HEK293 (cell line): ENCODE data around the gene CNTN4.

Experiments used
- CTCF ChIA-PET: fragments of 350-600 bp; formaldehyde crosslinking; extraction: SDS; loops from one replicate; lab custom pipeline; 2021; ENCODE audit warnings: antibody characterized with exemption; lab: Yijun Ruan, JAX
- POLR2A ChIA-PET: fragments of 300-600 bp; formaldehyde crosslinking; extraction: SDS; loops from one replicate; lab custom pipeline; 2020; ENCODE audit warnings: antibody characterized with exemption, inconsistent platforms; lab: Yijun Ruan, JAX
- H3K27ac ChIP-seq: fragments of 200-500 bp; sonication (Bioruptor generic); 2 replicates; pipeline ENCODE4 v1.5.1; 2014; ENCODE audit warnings: low read depth, low read length, control low read depth, inconsistent platforms; ENCODE audit errors: extremely low read depth
- H3K36me3 ChIP-seq, 2 experiments: fragments of 200-500 bp in 1 of 2; sonication (Bioruptor generic) in 1 of 2; 1 replicate in 1 of 2; 2 replicates in 1 of 2; pipeline ENCODE4 v1.5.1; 2014 to 2017; ENCODE audit warnings: inconsistent platforms in 2 of 2, low read length in 2 of 2; ENCODE audit not compliant: control insufficient read depth in 2 of 2, insufficient read depth in 1 of 2
- H3K4me1 ChIP-seq: fragments of 200-500 bp; sonication (Bioruptor generic); 2 replicates; pipeline ENCODE4 v1.5.1; 2014; ENCODE audit warnings: mild to moderate bottlenecking, low read length, inconsistent platforms; ENCODE audit not compliant: control insufficient read depth, insufficient read depth
- H3K4me3 ChIP-seq: 2 replicates; pipeline ENCODE4 v1.5.1; 2011; ENCODE audit warnings: low read depth, mild to moderate bottlenecking, control low read depth, low read length, moderate library complexity
- H3K9me3 ChIP-seq: fragments of 200-500 bp; sonication (Bioruptor generic); 2 replicates; pipeline ENCODE4 v1.5.1; 2014; ENCODE audit warnings: low read depth, low read length, inconsistent platforms; ENCODE audit not compliant: control insufficient read depth, insufficient read depth
- HOXD13 ChIP-seq: sonication (generic); formaldehyde crosslinking; IDR thresholded peaks from 2 replicates; pipeline ENCODE4 v1.8.0; 2022; ENCODE audit warnings: missing genetic modification reagents, borderline replicate concordance
- KLF16 ChIP-seq: fragments of 450-650 bp; formaldehyde crosslinking; IDR thresholded peaks from 2 replicates; pipeline ENCODE4 v1.5.1; 2017; ENCODE audit warnings: missing biosample characterization, missing genetic modification characterization
- KLF8 ChIP-seq: fragments of 450-650 bp; formaldehyde crosslinking; IDR thresholded peaks from 2 replicates; pipeline ENCODE4 v1.5.1; 2016; ENCODE audit warnings: missing biosample characterization, missing genetic modification characterization
- KLF9 ChIP-seq: fragments of 450-650 bp; formaldehyde crosslinking; IDR thresholded peaks from 2 replicates; pipeline ENCODE4 v1.5.1; 2016; ENCODE audit warnings: missing biosample characterization, missing genetic modification characterization, low read depth
- PRDM6 ChIP-seq: fragments of 450-650 bp; formaldehyde crosslinking; IDR thresholded peaks from 2 replicates; pipeline ENCODE4 v1.5.1; 2017; ENCODE audit warnings: missing biosample characterization, missing genetic modification characterization
- SP3 ChIP-seq: fragments of 450-650 bp; formaldehyde crosslinking; IDR thresholded peaks from 2 replicates; pipeline ENCODE4 v1.5.1; 2016; ENCODE audit warnings: missing biosample characterization, missing genetic modification characterization
- ZBTB8A ChIP-seq: fragments of 450-650 bp; formaldehyde crosslinking; IDR thresholded peaks from 2 replicates; pipeline ENCODE4 v1.5.1; 2016; ENCODE audit warnings: missing biosample characterization, missing genetic modification characterization
- ZNF174 ChIP-seq: fragments of 450-650 bp; formaldehyde crosslinking; IDR thresholded peaks from 2 replicates; pipeline ENCODE4 v1.5.0; 2017; ENCODE audit warnings: missing biosample characterization, mild to moderate bottlenecking, missing genetic modification characterization
- ZNF18 ChIP-seq: fragments of 450-650 bp; formaldehyde crosslinking; IDR thresholded peaks from 2 replicates; pipeline ENCODE4 v1.5.1; 2016; ENCODE audit warnings: missing biosample characterization, missing genetic modification characterization
- ZNF19 ChIP-seq: fragments of 450-650 bp; formaldehyde crosslinking; IDR thresholded peaks from 2 replicates; pipeline ENCODE4; 2016; ENCODE audit warnings: missing biosample characterization, missing genetic modification characterization, low read depth
- ZNF221 ChIP-seq: fragments of 450-650 bp; formaldehyde crosslinking; IDR thresholded peaks from 2 replicates; pipeline ENCODE4 v1.5.1; 2017; ENCODE audit warnings: missing biosample characterization, missing genetic modification characterization, borderline replicate concordance
- ZNF23 ChIP-seq: fragments of 450-650 bp; formaldehyde crosslinking; IDR thresholded peaks from 2 replicates; pipeline ENCODE4 v1.5.1; 2016; ENCODE audit warnings: missing biosample characterization, missing genetic modification characterization, borderline replicate concordance
- ZNF302 ChIP-seq: fragments of 450-650 bp; formaldehyde crosslinking; IDR thresholded peaks from 2 replicates; pipeline ENCODE4 v1.5.1; 2016; ENCODE audit warnings: missing biosample characterization, missing genetic modification characterization, low read depth
- ZNF394 ChIP-seq: fragments of 450-650 bp; formaldehyde crosslinking; IDR thresholded peaks from 2 replicates; pipeline ENCODE4 v1.5.1; 2016; ENCODE audit warnings: missing biosample characterization, missing genetic modification characterization, mild to moderate bottlenecking, moderate library complexity, borderline replicate concordance
- ZNF426 ChIP-seq: fragments of 450-650 bp; formaldehyde crosslinking; IDR thresholded peaks from 2 replicates; pipeline ENCODE4 v1.5.1; 2017; ENCODE audit warnings: missing biosample characterization, missing genetic modification characterization, mild to moderate bottlenecking, inconsistent platforms, moderate library complexity
- ZNF433 ChIP-seq: fragments of 450-650 bp; formaldehyde crosslinking; IDR thresholded peaks from 2 replicates; pipeline ENCODE4 v1.5.1; 2016; ENCODE audit warnings: missing biosample characterization, missing genetic modification characterization, low read depth
- ZNF654 ChIP-seq: fragments of 450-650 bp; formaldehyde crosslinking; IDR thresholded peaks from 2 replicates; pipeline ENCODE4 v1.5.1; 2016; ENCODE audit warnings: low read depth, missing biosample characterization, missing genetic modification characterization
- ZNF660 ChIP-seq: fragments of 450-650 bp; IDR thresholded peaks from 2 replicates; pipeline ENCODE4 v1.5.1; 2018; ENCODE audit warnings: missing biosample characterization, mild to moderate bottlenecking, missing genetic modification characterization
- ZNF76 ChIP-seq: fragments of 450-650 bp; formaldehyde crosslinking; IDR thresholded peaks from 2 replicates; pipeline ENCODE4; 2016; ENCODE audit warnings: low read depth, missing biosample characterization, missing genetic modification characterization, borderline replicate concordance
- ZNF776 ChIP-seq: fragments of 450-650 bp; formaldehyde crosslinking; IDR thresholded peaks from 2 replicates; pipeline ENCODE4 v1.5.0; 2017; ENCODE audit warnings: missing biosample characterization, missing genetic modification characterization, borderline replicate concordance

Gene CNTN4

GRCh38 chr3:2706144-2706835, 607.6 kb downstream of the CNTN4 start:
- Histone ChIP-seq H3K4me1 (no peaks in the 10 kb centered on the region), H3K4me3 (no peak overlapping the region), H3K27ac (no peak overlapping the region), H3K36me3 (no peaks in the 10 kb centered on the region), H3K9me3 (no peaks in the 10 kb centered on the region)
- TF ChIP-seq ZNF394 (tag by site-specific recombination) = no peak
- TF ChIP-seq HOXD13 = no peak
- ChIA-PET POLR2A (no interaction called here), CTCF (no interaction called here)

GRCh38 chr3:2706836-2707210, 608.2 kb downstream of the CNTN4 start:
- ChIA-PET CTCF (no interaction called here), POLR2A (no interaction called here)

GRCh38 chr3:2711081-2711480, 612.4 kb downstream of the CNTN4 start:
- Histone ChIP-seq H3K4me1 (peaks cover 9% of the 10 kb centered on the region), H3K4me3 (no peak overlapping the region), H3K36me3 (no peaks in the 10 kb centered on the region), H3K27ac (no peak overlapping the region), H3K9me3 (no peaks in the 10 kb centered on the region)
- CTCF ChIA-PET = no interaction called here
- POLR2A ChIA-PET = no interaction called here
- TF ChIP-seq ZNF23 (tag by site-specific recombination) (no peak), SP3 (no peak), ZNF426 (tag by site-specific recombination) (no peak), KLF9 (no peak), ZNF174 (tag by site-specific recombination) (no peak)

More at GRCh38 chr3:2706836-2707210, 608.2 kb downstream of the CNTN4 start:
- Histone ChIP-seq H3K4me3 (no peak overlapping the region), H3K36me3 (no peaks in the 10 kb centered on the region), H3K9me3 (no peaks in the 10 kb centered on the region), H3K27ac (no peak overlapping the region)
- no peak for TF ChIP-seq ZNF76 (tag by site-specific recombination)
- TF ChIP-seq KLF16 = no peak
- TF ChIP-seq, all 188 proteins: peak for 0
- H3K4me1 ChIP-seq = no peaks in the 10 kb centered on the region

- H3K4me1 ChIP-seq = peaks cover 9% of the 10 kb centered on the region
- ChIA-PET CTCF (interaction anchor here (0.5 to 2.3 kb wide), 7 partner anchors 11 to 536 kb away, joined by 3 to 11 read pairs (median 4); no protein-coding TSS in a partner anchor), POLR2A (no interaction called here)
- no peaks in the 10 kb centered on the region for H3K36me3 ChIP-seq
- H3K9me3 ChIP-seq = no peaks in the 10 kb centered on the region
- H3K4me3 ChIP-seq = no peak overlapping the region
- TF ChIP-seq KLF8 (no peak), ZNF18 (tag by site-specific recombination) (no peak), ZNF776 (no peak), ZNF660 (no peak), ZNF19 (tag by site-specific recombination) (no peak), ZNF221 (tag by site-specific recombination) (no peak), PRDM6 (tag by site-specific recombination) (no peak), ZBTB8A (tag by site-specific recombination) (no peak), ZNF302 (tag by site-specific recombination) (no peak), ZNF433 (tag by site-specific recombination) (no peak), ZNF654 (no peak)
- no peak overlapping the region for H3K27ac ChIP-seq
Measured at GRCh38 chr3:2713923-2714322, 615.3 kb downstream of the CNTN4 start.
